ENCODE results near the gene THEM5. TPM values are rescaled to one million over a fixed set of nuclear protein-coding genes. Genes with fewer than 3 reads are reported as not detected.

THEM5 gene
- polyA plus RNA-seq, 1 donor (not counting 4 experiments of a cell fraction or from before 2014, with no cell fraction given): 0.18 TPM

- peak overlapping the region; percentile 73 for H3K27ac ChIP-seq (ENCODE audit: control insufficient read depth, insufficient read depth, low read length)
- peaks cover 0 to 2% of the 10 kb centered on the region in 2 experiments for H3K36me3 ChIP-seq (ENCODE audit: control insufficient read depth in 2 of 2, extremely low read depth in 1 of 2, insufficient read depth in 2 of 2, low read length in 2 of 2)
- peak overlapping the region; percentile 23 for H3K9ac ChIP-seq (ENCODE audit: control insufficient read depth, extremely low read depth, insufficient read depth, low read length)
- dilution Hi-C loops (cut with MboI; ENCODE audit: extremely low pct_ligation_motif_present, low sequenced_read_pairs): no loop called here
- no peak overlapping the region for H3K4me3 ChIP-seq (ENCODE audit: control insufficient read depth in 2 of 3, extremely low read depth in 1 of 3, insufficient read depth in 2 of 3, low read depth in 1 of 3, low read length in 3 of 3)
- TF ChIP-seq CTCF (optimal IDR thresholded peaks at IDR 0.05 in 1 of 3, IDR thresholded peaks at IDR 0.05 in 1 of 3, conservative IDR thresholded peaks at IDR 0.05 in 1 of 3; ENCODE audit: extremely low read depth in 1 of 3, insufficient read depth in 2 of 3, low read length in 3 of 3) (no peak), EZH2 (IDR thresholded peaks at IDR 0.05; ENCODE audit: low read length) (no peak)
- no peaks in the 10 kb centered on the region for H3K79me2 ChIP-seq (ENCODE audit: control insufficient read depth, insufficient read depth, low read length)
- DNase-seq (ENCODE audit: low read depth, low spot score): peak; percentile 57
- H3K27me3 ChIP-seq (ENCODE audit: control insufficient read depth, extremely low read depth, insufficient read depth, low read length): no peaks in the 10 kb centered on the region
- H3K9me3 ChIP-seq (ENCODE audit: control insufficient read depth, low read depth, low read length): no peaks in the 10 kb centered on the region
- FAIRE-seq: peak; percentile 44
- peaks cover 10% of the 10 kb centered on the region for H3K4me1 ChIP-seq (ENCODE audit: control insufficient read depth, extremely low read depth, insufficient read depth, low read length)
- peak overlapping the region; percentile 54 for H2AFZ ChIP-seq (ENCODE audit: control insufficient read depth, low read length)
- no peaks in the 10 kb centered on the region for H4K20me1 ChIP-seq (ENCODE audit: control insufficient read depth, extremely low read depth, insufficient read depth, low read length)
- no peaks in the 10 kb centered on the region for H3K9me1 ChIP-seq (ENCODE audit: control insufficient read depth, extremely low read depth, insufficient read depth, low read length)
- H3K4me2 ChIP-seq (ENCODE audit: control insufficient read depth, extremely low read depth, insufficient read depth, low read depth, low read length): peak overlapping the region; percentile 25
Observed at GRCh38 chr1:151867765-151868411, 14.4 kb upstream of the THEM5 start.

DNA sequence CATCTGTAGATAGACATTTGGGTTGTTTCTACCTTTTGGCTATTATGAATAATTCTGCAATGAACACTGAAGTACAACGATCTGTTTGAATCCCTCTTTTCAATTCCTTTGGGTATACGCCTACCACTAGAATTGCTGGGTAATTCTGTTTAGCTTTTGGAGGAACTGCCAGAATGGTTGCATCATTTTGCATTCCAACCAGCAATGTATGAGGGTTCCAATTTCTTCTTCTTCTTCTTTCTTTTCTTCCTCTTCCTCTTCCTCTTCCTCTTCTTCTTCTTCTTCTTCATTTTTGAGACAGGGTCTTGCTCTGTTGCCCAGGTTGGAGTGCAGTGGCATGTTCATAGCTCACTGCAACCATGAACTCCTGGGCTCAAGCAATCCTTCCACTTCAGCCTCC is 13.8 kb upstream of the THEM5 start:
- Histone ChIP-seq H3K9me3 (ENCODE audit: control insufficient read depth, low read depth, low read length) (no peaks in the 10 kb centered on the region), H2AFZ (ENCODE audit: control insufficient read depth, low read length) (no peak overlapping the region), H3K9ac (ENCODE audit: control insufficient read depth, extremely low read depth, insufficient read depth, low read length) (no peak overlapping the region), H4K20me1 (ENCODE audit: control insufficient read depth, extremely low read depth, insufficient read depth, low read length) (no peaks in the 10 kb centered on the region), H3K79me2 (ENCODE audit: control insufficient read depth, insufficient read depth, low read length) (no peaks in the 10 kb centered on the region), H3K4me3 (ENCODE audit: control insufficient read depth in 2 of 3, extremely low read depth in 1 of 3, insufficient read depth in 2 of 3, low read depth in 1 of 3, low read length in 3 of 3) (no peak overlapping the region), H3K27ac (ENCODE audit: control insufficient read depth, insufficient read depth, low read length) (peak overlapping the region; percentile 73), H3K36me3 (ENCODE audit: control insufficient read depth in 2 of 2, extremely low read depth in 1 of 2, insufficient read depth in 2 of 2, low read length in 2 of 2) (no peaks in the 10 kb centered on the region), H3K9me1 (ENCODE audit: control insufficient read depth, extremely low read depth, insufficient read depth, low read length) (no peaks in the 10 kb centered on the region), H3K4me1 (ENCODE audit: control insufficient read depth, extremely low read depth, insufficient read depth, low read length) (peaks cover 10% of the 10 kb centered on the region), H3K27me3 (ENCODE audit: control insufficient read depth, extremely low read depth, insufficient read depth, low read length) (no peaks in the 10 kb centered on the region), H3K4me2 (ENCODE audit: control insufficient read depth, extremely low read depth, insufficient read depth, low read depth, low read length) (no peak overlapping the region)
- DNase-seq (ENCODE audit: low read depth, low spot score) (no peak), FAIRE-seq (no peak)
- dilution Hi-C loops (cut with MboI; ENCODE audit: extremely low pct_ligation_motif_present, low sequenced_read_pairs): no loop called here
- TF ChIP-seq CTCF (optimal IDR thresholded peaks at IDR 0.05 in 1 of 3, IDR thresholded peaks at IDR 0.05 in 1 of 3, conservative IDR thresholded peaks at IDR 0.05 in 1 of 3; ENCODE audit: extremely low read depth in 1 of 3, insufficient read depth in 2 of 3, low read length in 3 of 3): no peak
- TF ChIP-seq EZH2 (IDR thresholded peaks at IDR 0.05; ENCODE audit: low read length): no peak
